Measurements from ENCODE around the gene IL17REL. TPM values are rescaled to one million over a fixed set of nuclear protein-coding genes. Genes with fewer than 3 reads are reported as not detected.

Gene IL17REL
- total and polyA plus RNA-seq, 4 donors = 0.02 to 0.51 (median 0.19) TPM; not detected in 1

GRCh38 chr22:49948958-49949913 is 63.3 kb downstream of the IL17REL start:
- Histone ChIP-seq H3K4me1 (ENCODE audit: control insufficient read depth in 5 of 5, insufficient read depth in 5 of 5, low read length in 5 of 5) (peaks cover 0 to 39% (median 21%) of the 10 kb centered on the region in 5 donors), H3K36me3 (ENCODE audit: control insufficient read depth in 4 of 4, insufficient read depth in 4 of 4, low read length in 4 of 4) (no peaks in the 10 kb centered on the region), H3K27me3 (ENCODE audit: control insufficient read depth in 3 of 3, insufficient read depth in 3 of 3, low read length in 2 of 3) (no peaks in the 10 kb centered on the region), H3K4me3 (no peak overlapping the region), H3K9ac (ENCODE audit: insufficient read depth in 1 of 2, low read length in 2 of 2) (no peak overlapping the region), H3K27ac (ENCODE audit: low read depth in 1 of 2, low read length in 1 of 2) (peak overlapping the region in 1 of 2 donors; percentile 94), H3K9me3 (ENCODE audit: control insufficient read depth in 4 of 4, insufficient read depth in 3 of 4, low read length in 3 of 4) (no peaks in the 10 kb centered on the region)
- ATAC-seq (ENCODE audit: insufficient read depth, low FRiP score) = peak; percentile 56
- no peak for TF ChIP-seq CTCF (IDR thresholded peaks at IDR 0.05; ENCODE audit: control extremely low read depth, extremely low read depth)
- 70 to 84% methylated on average over 38 to 42 of the region's 42 CpGs for WGBS, 2 donors
- DNase-seq = peak in 2 of 3 donors; percentile 54 to 56

GRCh38 chr22:49948116-49948957 is 64.2 kb downstream of the IL17REL start:
- peak overlapping the region in 1 of 2 donors; percentile 25 for H3K9ac ChIP-seq (ENCODE audit: insufficient read depth in 1 of 2, low read length in 2 of 2)
- DNase-seq = no peak
- H3K27ac ChIP-seq (ENCODE audit: low read depth in 1 of 2, low read length in 1 of 2) = peak overlapping the region in 1 of 2 donors; percentile 93
- 78 to 79% methylated on average over 20 to 23 of the region's 23 CpGs for WGBS, 2 donors
- no peak for TF ChIP-seq CTCF (IDR thresholded peaks at IDR 0.05; ENCODE audit: control extremely low read depth, extremely low read depth)
- no peaks in the 10 kb centered on the region for H3K9me3 ChIP-seq (ENCODE audit: control insufficient read depth in 4 of 4, insufficient read depth in 3 of 4, low read length in 3 of 4)
- H3K4me3 ChIP-seq = peak overlapping the region; percentile 13
- no peaks in the 10 kb centered on the region for H3K36me3 ChIP-seq (ENCODE audit: control insufficient read depth in 4 of 4, insufficient read depth in 4 of 4, low read length in 4 of 4)
- no peak for ATAC-seq (ENCODE audit: insufficient read depth, low FRiP score)
- H3K27me3 ChIP-seq (ENCODE audit: control insufficient read depth in 3 of 3, insufficient read depth in 3 of 3, low read length in 2 of 3) = no peaks in the 10 kb centered on the region
- peaks cover 0 to 46% (median 12%) of the 10 kb centered on the region in 5 donors for H3K4me1 ChIP-seq (ENCODE audit: control insufficient read depth in 5 of 5, insufficient read depth in 5 of 5, low read length in 5 of 5)

- Histone ChIP-seq H3K27me3 (ENCODE audit: control insufficient read depth in 3 of 3, insufficient read depth in 3 of 3, low read length in 2 of 3) (no peaks in the 10 kb centered on the region), H3K9ac (ENCODE audit: insufficient read depth in 1 of 2, low read length in 2 of 2) (no peak overlapping the region), H3K4me1 (ENCODE audit: control insufficient read depth in 5 of 5, insufficient read depth in 5 of 5, low read length in 5 of 5) (peaks cover 0 to 37% (median 8%) of the 10 kb centered on the region in 5 donors), H3K4me3 (no peak overlapping the region), H3K36me3 (ENCODE audit: control insufficient read depth in 4 of 4, insufficient read depth in 4 of 4, low read length in 4 of 4) (no peaks in the 10 kb centered on the region), H3K27ac (ENCODE audit: low read depth in 1 of 2, low read length in 1 of 2) (peak overlapping the region in 1 of 2 donors; percentile 93), H3K9me3 (ENCODE audit: control insufficient read depth in 4 of 4, insufficient read depth in 3 of 4, low read length in 3 of 4) (no peaks in the 10 kb centered on the region)
- no peak for TF ChIP-seq CTCF (IDR thresholded peaks at IDR 0.05; ENCODE audit: control extremely low read depth, extremely low read depth)
- DNase-seq = no peak
- 81 to 88% methylated on average over 6 of the region's 6 CpGs for WGBS, 2 donors
- no peak for ATAC-seq (ENCODE audit: insufficient read depth, low FRiP score)
Observed at GRCh38 chr22:49947296-49947622, 65.3 kb downstream of the IL17REL start.
